Measurements from ENCODE around the gene TOMM40. TPM values are rescaled to one million over a fixed set of nuclear protein-coding genes. Genes with fewer than 3 reads are reported as not detected.

TOMM40 gene
- total and polyA plus RNA-seq, 2 of the 13 experiments (the other 11 are each of a cell fraction or from before 2014, with no cell fraction given), result 72.0 to 110 TPM

- TF ChIP-seq SRSF1 (optimal IDR thresholded peaks at IDR 0.05; ENCODE audit: low read depth, low read length) (peak; percentile 27), TMF1 (CRISPR knock-in tag; IDR thresholded peaks at IDR 0.05; ENCODE audit: low read depth) (no peak), ISL2 (CRISPR knock-in tag; IDR thresholded peaks at IDR 0.05) (peak; percentile 70), RARG (CRISPR knock-in tag; IDR thresholded peaks at IDR 0.05; ENCODE audit: low read depth) (no peak), MBD4 (IDR thresholded peaks at IDR 0.05; ENCODE audit: borderline replicate concordance, low read length) (0 out of 2 replicates have a peak, but pooled peaks have one; percentile 19), TOPORS (CRISPR knock-in tag; IDR thresholded peaks at IDR 0.05) (peak; percentile 63), ZNF232 (CRISPR knock-in tag; IDR thresholded peaks at IDR 0.05; ENCODE audit: borderline replicate concordance) (no peak), ZNF558 (CRISPR knock-in tag; IDR thresholded peaks at IDR 0.05; ENCODE audit: borderline replicate concordance) (0 out of 2 replicates have a peak, but pooled peaks have one; percentile 33), FUBP1 (CRISPR knock-in tag; IDR thresholded peaks at IDR 0.05; ENCODE audit: borderline replicate concordance) (no peak), ZSCAN21 (CRISPR knock-in tag; IDR thresholded peaks at IDR 0.05; ENCODE audit: borderline replicate concordance) (no peak), NCOA2 (CRISPR knock-in tag; IDR thresholded peaks at IDR 0.05) (peak; percentile 76), ZBTB1 (CRISPR knock-in tag; IDR thresholded peaks at IDR 0.05; ENCODE audit: borderline replicate concordance) (no peak), NR2C2 (CRISPR knock-in tag; IDR thresholded peaks at IDR 0.05; ENCODE audit: borderline replicate concordance) (peak; percentile 85; the same call in 1 of the 2 replicates), SP1 (IDR thresholded peaks at IDR 0.05) (no peak), SP1 (CRISPR knock-in tag; IDR thresholded peaks at IDR 0.05) (peak; percentile 15), ZNF24 (IDR thresholded peaks at IDR 0.05) (0 out of 2 replicates have a peak, but pooled peaks have one; percentile 44), CC2D1A (CRISPR knock-in tag; IDR thresholded peaks at IDR 0.05) (peak; percentile 93; the same call in 1 of the 2 replicates), ZNF264 (CRISPR knock-in tag; IDR thresholded peaks at IDR 0.05) (peak; percentile 64; the same call in 1 of the 2 replicates), POLR2G (IDR thresholded peaks at IDR 0.05; ENCODE audit: low read depth, low read length) (peak; percentile 61), E2F2 (CRISPR knock-in tag; IDR thresholded peaks at IDR 0.05; ENCODE audit: borderline replicate concordance) (no peak), HMG20A (CRISPR knock-in tag; IDR thresholded peaks at IDR 0.05; ENCODE audit: borderline replicate concordance) (no peak; the same call in 1 of the 2 replicates), SIN3B (IDR thresholded peaks at IDR 0.05; ENCODE audit: low read length) (no peak), DRAP1 (CRISPR knock-in tag; IDR thresholded peaks at IDR 0.05) (peak; percentile 54; the same call in 1 of the 2 replicates), ZNF709 (CRISPR knock-in tag; IDR thresholded peaks at IDR 0.05) (no peak), ZNF672 (CRISPR knock-in tag; IDR thresholded peaks at IDR 0.05) (no peak)
- TF ChIP-seq, protein P1, sequence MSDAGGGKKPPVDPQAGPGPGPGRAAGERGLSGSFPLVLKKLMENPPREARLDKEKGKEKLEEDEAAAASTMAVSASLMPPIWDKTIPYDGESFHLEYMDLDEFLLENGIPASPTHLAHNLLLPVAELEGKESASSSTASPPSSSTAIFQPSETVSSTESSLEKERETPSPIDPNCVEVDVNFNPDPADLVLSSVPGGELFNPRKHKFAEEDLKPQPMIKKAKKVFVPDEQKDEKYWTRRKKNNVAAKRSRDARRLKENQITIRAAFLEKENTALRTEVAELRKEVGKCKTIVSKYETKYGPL (CRISPR knock-in tag; IDR thresholded peaks at IDR 0.05), result no peak
- TF ChIP-seq, protein P2, sequence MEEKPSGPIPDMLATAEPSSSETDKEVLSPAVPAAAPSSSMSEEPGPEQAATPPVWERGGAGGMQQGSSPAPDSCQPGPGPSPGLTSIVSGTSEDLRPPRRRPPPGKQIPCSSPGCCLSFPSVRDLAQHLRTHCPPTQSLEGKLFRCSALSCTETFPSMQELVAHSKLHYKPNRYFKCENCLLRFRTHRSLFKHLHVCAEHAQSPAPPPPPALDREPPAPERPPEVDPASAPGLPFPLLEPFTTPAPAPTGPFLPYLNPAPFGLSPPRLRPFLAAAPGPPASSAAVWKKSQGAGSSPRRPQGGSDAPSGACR (CRISPR knock-in tag; IDR thresholded peaks at IDR 0.05), result peak; percentile 47; the same call in 1 of the 2 replicates
Measured at GRCh38 chr19:44903602-44904425, 12.8 kb downstream of the TOMM40 start (continued).

Data from HepG2 (cell line).